Epidermal melanocyte (primary cell): Measurements from ENCODE around the gene NRBP1.

ENCODE experiments used
- DNase-seq: peaks from one replicate; pipeline ENCODE4 v3.0.0; 2011; ENCODE audit warnings: low spot score; ENCODE audit not compliant: insufficient read length

The NRBP1 gene

GRCh38 chr2:27489498-27490397 lies 61.3 kb downstream of the NRBP1 start, which contains the start of gene IFT172:
Gene IFT172, minus strand, starts transcription at chr2:27489743. Its CDS starts 90 bp downstream, at chr2:27489653.
- peak; percentile 95 for DNase-seq
